Fibroblast of lung (primary cell): ENCODE results near the gene BCAR3. TPM values are rescaled to one million over a fixed set of nuclear protein-coding genes. Genes with fewer than 3 reads are reported as not detected.

Source experiments
- DNase-seq, 2 donors: peaks; one replicate each; pipeline versions ENCODE4 v3.0.0 to v3.0.0-alpha.2; 2010; ENCODE audit warnings: low read depth in 2 of 2
- H2AFZ ChIP-seq: 2 replicates; pipeline ENCODE4 v1.5.1; 2012; ENCODE audit warnings: low read length, control low read depth, inconsistent platforms
- H3K27ac ChIP-seq: 2 replicates; pipeline ENCODE4 v1.5.1; 2011; ENCODE audit warnings: low read length, control low read depth; ENCODE audit not compliant: insufficient read depth
- H3K27me3 ChIP-seq: 2 replicates; pipeline ENCODE4 v1.5.1; 2011; ENCODE audit warnings: mild to moderate bottlenecking, low read length; ENCODE audit not compliant: control insufficient read depth, insufficient read depth
- H3K36me3 ChIP-seq: 2 replicates; pipeline ENCODE4 v1.5.1; 2011; ENCODE audit warnings: low read length; ENCODE audit not compliant: control insufficient read depth, insufficient read depth
- H3K4me1 ChIP-seq: 2 replicates; pipeline ENCODE4 v1.5.1; 2011; ENCODE audit warnings: low read length; ENCODE audit not compliant: control insufficient read depth, insufficient read depth; ENCODE audit errors: extremely low read depth
- H3K4me2 ChIP-seq: 2 replicates; pipeline ENCODE4 v1.5.1; 2011; ENCODE audit warnings: low read length, control low read depth; ENCODE audit not compliant: insufficient read depth; ENCODE audit errors: extremely low read depth
- H3K4me3 ChIP-seq, 4 experiments: fragments of 200-600 bp in 1 of 4; sonication (generic) in 1 of 4; replicated peaks in 1 of 4; 2 replicates each; pipeline ENCODE4 v1.5.1; 2011 to 2016; ENCODE audit warnings: low read length in 4 of 4, low read depth in 3 of 4, mild to moderate bottlenecking in 3 of 4, control low read depth in 2 of 4, inconsistent platforms in 1 of 4, mixed read lengths in 1 of 4; ENCODE audit not compliant: insufficient read depth in 1 of 4; ENCODE audit errors: control extremely low read depth in 1 of 4
- H3K79me2 ChIP-seq: 2 replicates; pipeline ENCODE4 v1.5.1; 2012; ENCODE audit warnings: mild to moderate bottlenecking, low read length, inconsistent platforms; ENCODE audit not compliant: control insufficient read depth, insufficient read depth
- H3K9ac ChIP-seq: 2 replicates; pipeline ENCODE4 v1.5.1; 2011; ENCODE audit warnings: mild to moderate bottlenecking, low read length, control low read depth; ENCODE audit not compliant: insufficient read depth
- H3K9me3 ChIP-seq: 2 replicates; pipeline ENCODE4 v1.5.1; 2012; ENCODE audit warnings: low read depth, low read length; ENCODE audit not compliant: control insufficient read depth, insufficient read depth
- H4K20me1 ChIP-seq: 2 replicates; pipeline ENCODE4 v1.5.1; 2011; ENCODE audit warnings: low read length; ENCODE audit not compliant: control insufficient read depth, insufficient read depth; ENCODE audit errors: extremely low read depth
- EZH2 ChIP-seq: IDR thresholded peaks from 2 replicates; pipeline ENCODE4 v1.5.1; 2012; ENCODE audit warnings: low read length, control low read depth, mild to moderate bottlenecking; ENCODE audit errors: missing control alignments
- polyA plus RNA-seq, 2 donors: library from polyadenylated mRNA; depleted of rRNA in 1 of 2; stranded (reverse) in 1 of 2; unstranded in 1 of 2; fragments of >200 nt; gene quantifications; 2 replicates each; pipeline ENCODE4 v1.2.1, GENCODE V29; 2011 to 2012; ENCODE audit warnings: missing spikeins in 1 of 2
- total RNA-seq: library from RNA; depleted of rRNA; stranded (reverse); fragments of >200 nt; gene quantifications from 2 replicates; pipeline ENCODE4 v1.2.1, GENCODE V29; 2014
- TF ChIP-seq, protein P1 (sequence below), 2 donors: IDR thresholded peaks in 1 of 2; conservative IDR thresholded peaks in 1 of 2; 1 replicate in 1 of 2; 2 replicates in 1 of 2; pipeline ENCODE4 v1.5.1; 2011 to 2012; ENCODE audit warnings: low read length in 2 of 2, control low read depth in 1 of 2, inconsistent platforms in 1 of 2, low read depth in 1 of 2, mild to moderate bottlenecking in 1 of 2

Gene BCAR3
- total and polyA plus RNA-seq, 2 donors (not counting 1 experiment from before 2014, with no cell fraction given): 12.6 to 35.2 TPM

DNA sequence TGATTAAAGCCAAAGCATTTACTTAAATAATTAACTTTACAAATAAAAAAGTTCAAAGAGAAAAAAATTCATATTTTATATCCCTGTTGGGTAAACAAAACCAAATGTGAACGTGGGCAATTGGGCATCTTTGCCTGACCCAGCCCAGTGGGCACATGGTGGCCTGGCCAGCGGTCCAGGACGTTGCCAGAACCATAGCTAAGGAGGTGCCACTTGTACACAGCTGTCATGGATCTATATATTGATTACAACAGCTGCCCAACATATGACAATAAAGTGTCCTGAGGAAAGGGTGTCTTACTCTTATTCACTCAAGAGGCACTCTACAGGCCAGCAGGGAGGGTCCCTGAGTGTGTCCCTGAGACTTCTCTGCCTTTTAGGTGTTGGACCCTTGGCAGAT is 78.5 kb downstream of the BCAR3 start:
- Histone ChIP-seq H3K27me3 (no peaks in the 10 kb centered on the region), H3K79me2 (peaks cover 88% of the 10 kb centered on the region), H4K20me1 (no peaks in the 10 kb centered on the region), H3K9me3 (no peaks in the 10 kb centered on the region), H3K4me1 (peaks cover 17% of the 10 kb centered on the region), H3K4me2 (no peak overlapping the region), H2AFZ (no peak overlapping the region), H3K4me3 (no peak overlapping the region), H3K9ac (no peak overlapping the region), H3K36me3 (no peaks in the 10 kb centered on the region), H3K27ac (no peak overlapping the region)
- no peak for TF ChIP-seq EZH2
- TF ChIP-seq, protein P1, sequence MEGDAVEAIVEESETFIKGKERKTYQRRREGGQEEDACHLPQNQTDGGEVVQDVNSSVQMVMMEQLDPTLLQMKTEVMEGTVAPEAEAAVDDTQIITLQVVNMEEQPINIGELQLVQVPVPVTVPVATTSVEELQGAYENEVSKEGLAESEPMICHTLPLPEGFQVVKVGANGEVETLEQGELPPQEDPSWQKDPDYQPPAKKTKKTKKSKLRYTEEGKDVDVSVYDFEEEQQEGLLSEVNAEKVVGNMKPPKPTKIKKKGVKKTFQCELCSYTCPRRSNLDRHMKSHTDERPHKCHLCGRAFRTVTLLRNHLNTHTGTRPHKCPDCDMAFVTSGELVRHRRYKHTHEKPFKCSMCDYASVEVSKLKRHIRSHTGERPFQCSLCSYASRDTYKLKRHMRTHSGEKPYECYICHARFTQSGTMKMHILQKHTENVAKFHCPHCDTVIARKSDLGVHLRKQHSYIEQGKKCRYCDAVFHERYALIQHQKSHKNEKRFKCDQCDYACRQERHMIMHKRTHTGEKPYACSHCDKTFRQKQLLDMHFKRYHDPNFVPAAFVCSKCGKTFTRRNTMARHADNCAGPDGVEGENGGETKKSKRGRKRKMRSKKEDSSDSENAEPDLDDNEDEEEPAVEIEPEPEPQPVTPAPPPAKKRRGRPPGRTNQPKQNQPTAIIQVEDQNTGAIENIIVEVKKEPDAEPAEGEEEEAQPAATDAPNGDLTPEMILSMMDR (conservative IDR thresholded peaks at IDR 0.05 in 1 of 2, IDR thresholded peaks at IDR 0.05 in 1 of 2; ENCODE audit: low read depth in 1 of 2, low read length in 2 of 2): no peak
- DNase-seq: no peak

DNA sequence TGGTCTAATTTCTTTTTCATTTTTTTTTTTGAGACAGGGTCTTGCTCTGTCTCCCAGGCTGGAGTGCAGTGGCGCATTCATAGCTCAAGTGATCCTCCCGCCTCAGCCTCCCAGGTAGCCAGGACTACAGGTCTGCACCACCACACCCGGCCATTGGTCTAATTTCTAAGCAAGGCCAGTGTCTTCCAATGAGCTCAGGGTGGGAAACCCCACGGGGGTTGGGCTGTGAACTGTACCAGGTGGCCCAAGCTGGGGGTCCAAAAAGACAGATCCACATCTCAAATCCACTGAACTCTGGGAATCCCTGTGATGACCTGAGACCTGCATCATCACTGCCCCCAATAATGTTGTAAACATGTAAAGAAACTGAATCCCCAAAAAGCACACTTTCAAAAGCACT is 79.5 kb downstream of the BCAR3 start:
- no peaks in the 10 kb centered on the region for H3K9me3 ChIP-seq
- H3K27me3 ChIP-seq: no peaks in the 10 kb centered on the region
- H3K27ac ChIP-seq: no peak overlapping the region
- H3K4me3 ChIP-seq: no peak overlapping the region
- TF ChIP-seq, protein P1 (conservative IDR thresholded peaks at IDR 0.05 in 1 of 2, IDR thresholded peaks at IDR 0.05 in 1 of 2; ENCODE audit: low read depth in 1 of 2, low read length in 2 of 2): no peak
- no peak for TF ChIP-seq EZH2
- no peak overlapping the region for H3K9ac ChIP-seq
- H3K4me1 ChIP-seq: peaks cover 15% of the 10 kb centered on the region
- no peak for DNase-seq
- peaks cover 90% of the 10 kb centered on the region for H3K79me2 ChIP-seq
- H3K36me3 ChIP-seq: no peaks in the 10 kb centered on the region
- H2AFZ ChIP-seq: no peak overlapping the region
- H3K4me2 ChIP-seq: no peak overlapping the region
- H4K20me1 ChIP-seq: no peaks in the 10 kb centered on the region

DNA sequence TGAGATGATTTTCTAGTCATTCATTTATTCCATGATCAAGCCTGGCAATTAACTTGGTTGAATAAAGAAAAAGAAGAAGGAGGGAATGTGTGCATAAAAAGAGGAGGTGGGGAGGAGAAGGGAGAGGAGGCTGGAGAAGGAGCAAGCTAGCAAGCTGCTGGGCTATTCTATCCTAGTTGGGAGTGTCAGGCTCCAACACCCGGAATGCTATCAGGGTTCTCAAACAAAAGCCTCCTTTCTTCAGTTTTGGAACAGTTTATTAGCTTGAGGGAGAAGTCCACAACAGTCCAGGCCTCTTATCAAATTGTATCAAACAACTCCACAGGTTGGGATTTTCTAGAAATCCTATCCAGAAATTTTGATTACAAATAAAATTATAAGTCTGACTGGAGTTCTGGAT is 80.0 kb downstream of the BCAR3 start:
- Histone ChIP-seq H3K27ac (no peak overlapping the region), H3K4me3 (no peak overlapping the region), H3K9me3 (no peaks in the 10 kb centered on the region), H4K20me1 (no peaks in the 10 kb centered on the region), H2AFZ (no peak overlapping the region), H3K27me3 (no peaks in the 10 kb centered on the region), H3K79me2 (peaks cover 91% of the 10 kb centered on the region), H3K4me1 (peaks cover 15% of the 10 kb centered on the region), H3K9ac (no peak overlapping the region), H3K4me2 (no peak overlapping the region), H3K36me3 (no peaks in the 10 kb centered on the region)
- TF ChIP-seq EZH2: no peak
- TF ChIP-seq, protein P1 (conservative IDR thresholded peaks at IDR 0.05 in 1 of 2, IDR thresholded peaks at IDR 0.05 in 1 of 2; ENCODE audit: low read depth in 1 of 2, low read length in 2 of 2): no peak
- no peak for DNase-seq
